Cardiac fibroblast (primary cell): ENCODE results near the gene PTPRR.

ENCODE experiments used
- DNase-seq, 2 donors: peaks; one replicate each; pipeline versions ENCODE4 v3.0.0 to v3.0.0-alpha.2; 2010; ENCODE audit warnings: low read depth in 2 of 2
- H3K4me3 ChIP-seq, 2 donors: replicated peaks in 1 of 2; 1 replicate in 1 of 2; 2 replicates in 1 of 2; pipeline ENCODE4 v1.5.1; 2011; ENCODE audit warnings: low read depth in 2 of 2, low read length in 2 of 2, mild to moderate bottlenecking in 2 of 2, moderate library complexity in 1 of 2
- TF ChIP-seq, protein P1 (sequence below): IDR thresholded peaks from one replicate; pipeline ENCODE4 v1.5.1; 2011; ENCODE audit warnings: low read depth, mild to moderate bottlenecking, low read length, inconsistent platforms

The PTPRR gene

DNA sequence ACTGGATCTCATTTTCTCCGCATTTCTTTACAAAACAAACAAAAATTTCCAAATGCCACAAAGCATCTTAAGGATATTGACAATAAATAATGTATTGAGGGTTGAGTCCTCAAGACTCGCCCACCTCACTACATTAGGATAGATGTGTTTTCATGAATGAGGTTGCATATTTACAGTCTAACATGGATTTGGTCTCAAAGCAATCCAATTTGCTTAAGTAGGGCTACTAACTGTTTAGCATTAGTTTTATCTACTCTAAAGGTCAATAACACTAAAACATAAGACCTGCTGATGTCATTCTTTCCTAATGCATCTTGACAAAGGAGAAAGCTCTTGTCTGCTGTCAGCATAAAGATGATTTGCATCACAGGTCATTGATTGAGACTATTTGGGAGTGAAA is 82.4 kb downstream of the PTPRR start:
- TF ChIP-seq, protein P1, sequence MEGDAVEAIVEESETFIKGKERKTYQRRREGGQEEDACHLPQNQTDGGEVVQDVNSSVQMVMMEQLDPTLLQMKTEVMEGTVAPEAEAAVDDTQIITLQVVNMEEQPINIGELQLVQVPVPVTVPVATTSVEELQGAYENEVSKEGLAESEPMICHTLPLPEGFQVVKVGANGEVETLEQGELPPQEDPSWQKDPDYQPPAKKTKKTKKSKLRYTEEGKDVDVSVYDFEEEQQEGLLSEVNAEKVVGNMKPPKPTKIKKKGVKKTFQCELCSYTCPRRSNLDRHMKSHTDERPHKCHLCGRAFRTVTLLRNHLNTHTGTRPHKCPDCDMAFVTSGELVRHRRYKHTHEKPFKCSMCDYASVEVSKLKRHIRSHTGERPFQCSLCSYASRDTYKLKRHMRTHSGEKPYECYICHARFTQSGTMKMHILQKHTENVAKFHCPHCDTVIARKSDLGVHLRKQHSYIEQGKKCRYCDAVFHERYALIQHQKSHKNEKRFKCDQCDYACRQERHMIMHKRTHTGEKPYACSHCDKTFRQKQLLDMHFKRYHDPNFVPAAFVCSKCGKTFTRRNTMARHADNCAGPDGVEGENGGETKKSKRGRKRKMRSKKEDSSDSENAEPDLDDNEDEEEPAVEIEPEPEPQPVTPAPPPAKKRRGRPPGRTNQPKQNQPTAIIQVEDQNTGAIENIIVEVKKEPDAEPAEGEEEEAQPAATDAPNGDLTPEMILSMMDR: no peak

DNA sequence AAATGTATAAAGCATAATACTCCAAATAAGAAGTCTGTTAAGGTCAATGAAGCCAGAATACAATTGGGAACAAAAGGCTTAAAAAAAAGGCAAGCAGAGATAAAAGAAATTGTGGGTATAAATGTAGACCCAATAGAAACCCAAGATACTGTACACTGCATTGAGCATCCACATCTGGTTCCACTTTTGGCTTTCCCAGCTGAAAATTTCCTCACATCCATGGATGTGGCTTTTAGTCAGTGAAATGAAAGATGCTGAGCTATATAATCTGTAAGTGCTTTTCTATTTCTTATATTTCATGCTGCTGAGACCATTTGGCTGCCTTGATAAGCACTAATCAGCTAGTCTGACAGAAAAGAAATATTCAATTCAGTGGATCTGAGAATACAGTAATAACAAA is 83.5 kb downstream of the PTPRR start:
- TF ChIP-seq, protein P1: no peak
- no peak for DNase-seq
- no peak overlapping the region for H3K4me3 ChIP-seq

More for the DNA sequence above, 82.4 kb downstream of the PTPRR start:
- DNase-seq: no peak
- no peak overlapping the region for H3K4me3 ChIP-seq

DNA sequence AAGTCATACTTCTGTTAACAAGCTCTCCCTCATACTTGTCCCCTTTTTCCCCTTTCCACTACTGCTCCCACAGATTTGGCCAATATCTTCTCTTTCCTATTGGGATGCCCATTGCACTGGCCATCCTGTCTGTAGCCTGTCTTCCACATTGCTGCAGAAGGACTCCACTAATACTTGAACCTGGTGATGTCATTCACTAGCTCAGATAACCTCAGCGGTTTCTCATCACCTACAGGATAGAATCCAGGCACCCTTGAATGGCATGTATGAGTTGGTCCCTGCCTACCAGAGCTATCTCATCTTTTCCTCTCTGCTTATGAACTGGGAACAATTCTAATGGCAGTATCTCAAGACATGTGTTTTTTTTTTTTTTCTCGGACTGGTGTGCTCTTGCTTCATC is 84.6 kb downstream of the PTPRR start:
- no peak for DNase-seq
- TF ChIP-seq, protein P1: no peak

DNA sequence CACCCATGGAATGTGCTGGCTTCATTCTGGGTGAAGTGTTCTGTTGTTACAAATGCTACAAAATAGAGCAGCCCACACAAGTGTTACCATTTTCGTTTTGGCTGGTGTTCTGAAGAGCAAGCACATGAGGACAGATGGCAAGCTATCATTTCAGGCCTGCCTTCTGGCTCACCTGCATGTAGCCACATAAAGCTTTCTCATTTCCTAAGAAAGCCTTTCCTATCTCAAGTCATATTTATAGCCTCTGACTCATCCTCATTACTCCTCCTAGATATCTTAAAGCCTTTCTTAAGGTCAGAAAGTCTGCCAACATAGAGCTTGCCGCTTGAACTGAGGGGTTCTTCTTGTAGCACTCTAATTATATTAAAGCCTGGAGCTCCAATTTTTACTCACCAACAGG is 89.0 kb downstream of the PTPRR start:
- peak; percentile 21 to 49 for DNase-seq
- H3K4me3 ChIP-seq: no peak overlapping the region
- TF ChIP-seq, protein P1: no peak

More for the DNA sequence above, 84.6 kb downstream of the PTPRR start:
- no peak overlapping the region for H3K4me3 ChIP-seq

DNA sequence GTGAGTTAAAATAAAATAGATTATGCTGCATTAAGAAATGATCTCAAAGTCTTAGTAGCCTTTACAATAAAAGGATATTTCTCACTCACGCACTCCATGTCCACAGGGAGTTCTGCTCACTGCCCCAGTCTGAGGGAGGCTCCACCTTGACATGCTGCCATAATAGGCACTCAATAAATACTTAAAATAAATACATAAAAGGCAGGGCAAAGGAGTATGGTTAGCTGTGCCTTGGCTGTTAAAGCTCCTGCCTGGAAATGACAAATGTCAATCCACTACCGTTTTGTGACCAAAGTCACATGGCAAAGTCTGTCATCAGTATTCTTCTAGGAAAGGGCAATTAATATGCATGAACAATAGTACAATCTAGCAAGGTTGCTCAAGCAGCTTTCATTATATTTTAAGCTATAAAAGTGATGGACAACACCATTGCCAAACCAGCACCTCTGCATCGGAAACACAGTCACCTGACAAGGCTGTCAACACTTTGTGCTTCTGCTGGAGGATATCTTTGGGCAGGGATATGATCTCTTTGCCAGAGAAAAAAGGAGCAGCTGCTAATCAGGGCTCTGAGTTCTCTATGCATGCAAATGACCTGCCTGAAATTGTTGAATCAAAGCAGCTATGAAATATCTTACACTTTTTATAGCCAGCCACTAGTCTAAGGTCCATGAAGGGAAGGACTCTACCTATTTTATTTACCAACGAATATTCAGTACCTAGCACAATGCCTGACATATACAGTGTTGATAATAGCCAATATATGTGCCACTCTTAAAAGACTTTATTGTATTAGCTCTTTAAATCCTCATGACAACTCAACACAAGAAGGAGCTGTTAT is 90.1 kb downstream of the PTPRR start:
- DNase-seq: no peak
- H3K4me3 ChIP-seq: no peak overlapping the region
- TF ChIP-seq, protein P1: no peak

DNA sequence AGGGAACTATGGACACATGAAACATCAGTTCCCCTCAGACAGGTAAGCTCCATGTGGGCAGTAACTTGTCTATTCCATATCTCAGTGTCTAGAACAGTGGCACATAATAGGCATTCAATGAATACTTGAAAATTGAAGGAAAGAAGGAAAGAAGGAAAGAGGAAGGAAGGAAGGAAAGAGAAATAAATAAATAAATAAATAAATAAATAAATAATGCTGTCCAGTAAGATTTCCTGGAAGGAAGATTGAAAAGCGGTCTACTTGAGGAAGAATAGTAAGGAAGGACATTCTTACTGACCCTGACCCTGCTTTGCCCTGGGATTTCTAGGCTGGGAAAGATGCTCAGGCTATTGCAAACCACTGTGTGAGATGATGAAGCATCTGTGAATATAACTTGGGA is 91.5 kb downstream of the PTPRR start:
- DNase-seq: no peak
- H3K4me3 ChIP-seq: no peak overlapping the region
- TF ChIP-seq, protein P1: no peak
